Keratinocyte (primary cell): ENCODE data around the gene CCDC149.
"Not testable (repeated sequence)": the region's sequence is repeated elsewhere in the genome, so short reads cannot be mapped to it uniquely, and the experiment has no call there.

Source experiments
- CTCF ChIP-seq, 3 experiments: IDR thresholded peaks in 1 of 3; conservative IDR thresholded peaks in 1 of 3; optimal IDR thresholded peaks in 1 of 3; 2 replicates in 2 of 3; 3 replicates in 1 of 3; pipeline versions ENCODE3 to v1.5.1; 2011; ENCODE audit warnings: low read length in 3 of 3, mild to moderate bottlenecking in 3 of 3, moderate library complexity in 2 of 3, control low read depth in 1 of 3, inconsistent platforms in 1 of 3; ENCODE audit not compliant: insufficient read depth in 2 of 3; ENCODE audit errors: extremely low read depth in 1 of 3
- EZH2 ChIP-seq: IDR thresholded peaks from one replicate; pipeline ENCODE4 v1.6.1; 2012; ENCODE audit warnings: inconsistent platforms, mild to moderate bottlenecking, low read length, moderate library complexity

DNA sequence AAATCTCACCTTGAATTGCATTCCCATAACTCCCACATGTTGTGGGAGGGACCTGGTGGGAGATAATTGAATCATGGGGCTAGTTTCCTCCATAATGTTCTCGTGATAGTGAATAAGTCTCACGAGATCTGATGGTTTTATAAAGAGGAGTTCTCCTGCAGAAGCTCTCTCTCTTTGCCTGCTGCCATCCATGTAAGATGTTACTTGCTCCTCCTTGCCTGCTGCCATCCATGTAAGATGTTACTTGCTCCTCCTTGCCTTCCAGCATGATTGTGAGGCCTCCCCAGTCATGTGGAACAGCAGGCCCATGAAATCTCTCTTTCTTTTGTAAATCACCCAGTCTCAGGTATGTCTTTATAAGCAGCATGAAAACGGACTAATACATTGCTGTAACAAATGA lies 3.2 kb downstream of the CCDC149 start:
- TF ChIP-seq CTCF (optimal IDR thresholded peaks at IDR 0.05 in 1 of 3, IDR thresholded peaks at IDR 0.05 in 1 of 3, conservative IDR thresholded peaks at IDR 0.05 in 1 of 3; ENCODE audit: extremely low read depth in 1 of 3, insufficient read depth in 2 of 3, low read length in 3 of 3); EZH2: not testable (repeated sequence)
